GM12872 (cell line): ENCODE measurements around the gene ST3GAL4.

Experiments used
- TF ChIP-seq, protein P1 (sequence below): IDR thresholded peaks from 3 replicates; pipeline ENCODE4 v1.5.1; 2011; ENCODE audit warnings: low read depth, mild to moderate bottlenecking, low read length, moderate library complexity; ENCODE audit not compliant: insufficient read depth

Gene ST3GAL4

DNA sequence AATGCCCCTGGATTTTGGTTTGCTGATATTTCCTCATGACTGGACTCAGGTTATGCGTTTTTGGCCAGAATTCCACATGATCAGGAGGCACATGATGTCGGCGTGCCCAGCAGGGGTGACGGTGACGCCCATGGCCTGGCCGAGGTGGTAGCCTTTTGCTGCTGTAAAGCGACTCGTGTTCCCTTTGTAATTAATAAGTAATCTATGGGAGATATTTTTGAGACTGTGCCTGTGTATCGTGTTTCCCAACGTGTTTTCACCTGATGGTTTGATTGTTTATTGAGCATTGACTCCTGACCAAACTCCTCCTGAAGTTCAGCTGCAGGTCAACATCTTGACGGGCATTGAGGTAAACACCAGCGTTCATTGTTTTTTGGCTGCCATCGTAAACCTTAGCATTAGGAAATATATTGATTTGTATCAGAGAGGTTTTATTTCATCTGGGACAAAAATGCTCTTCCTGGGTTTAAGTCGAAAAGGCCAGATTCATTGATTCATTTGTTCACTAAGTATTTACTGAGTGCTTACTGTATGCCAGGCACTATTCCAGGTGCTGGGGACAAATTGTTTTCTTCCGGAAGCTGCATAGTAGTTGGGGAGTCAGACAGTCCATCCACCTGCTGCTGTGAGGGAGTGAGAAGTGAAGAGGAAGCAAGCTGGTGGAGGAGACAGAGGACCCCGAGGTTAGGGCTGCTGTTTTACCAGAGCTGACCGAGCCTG is 28.0 kb upstream of the ST3GAL4 start:
- TF ChIP-seq, protein P1, sequence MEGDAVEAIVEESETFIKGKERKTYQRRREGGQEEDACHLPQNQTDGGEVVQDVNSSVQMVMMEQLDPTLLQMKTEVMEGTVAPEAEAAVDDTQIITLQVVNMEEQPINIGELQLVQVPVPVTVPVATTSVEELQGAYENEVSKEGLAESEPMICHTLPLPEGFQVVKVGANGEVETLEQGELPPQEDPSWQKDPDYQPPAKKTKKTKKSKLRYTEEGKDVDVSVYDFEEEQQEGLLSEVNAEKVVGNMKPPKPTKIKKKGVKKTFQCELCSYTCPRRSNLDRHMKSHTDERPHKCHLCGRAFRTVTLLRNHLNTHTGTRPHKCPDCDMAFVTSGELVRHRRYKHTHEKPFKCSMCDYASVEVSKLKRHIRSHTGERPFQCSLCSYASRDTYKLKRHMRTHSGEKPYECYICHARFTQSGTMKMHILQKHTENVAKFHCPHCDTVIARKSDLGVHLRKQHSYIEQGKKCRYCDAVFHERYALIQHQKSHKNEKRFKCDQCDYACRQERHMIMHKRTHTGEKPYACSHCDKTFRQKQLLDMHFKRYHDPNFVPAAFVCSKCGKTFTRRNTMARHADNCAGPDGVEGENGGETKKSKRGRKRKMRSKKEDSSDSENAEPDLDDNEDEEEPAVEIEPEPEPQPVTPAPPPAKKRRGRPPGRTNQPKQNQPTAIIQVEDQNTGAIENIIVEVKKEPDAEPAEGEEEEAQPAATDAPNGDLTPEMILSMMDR, result no peak

DNA sequence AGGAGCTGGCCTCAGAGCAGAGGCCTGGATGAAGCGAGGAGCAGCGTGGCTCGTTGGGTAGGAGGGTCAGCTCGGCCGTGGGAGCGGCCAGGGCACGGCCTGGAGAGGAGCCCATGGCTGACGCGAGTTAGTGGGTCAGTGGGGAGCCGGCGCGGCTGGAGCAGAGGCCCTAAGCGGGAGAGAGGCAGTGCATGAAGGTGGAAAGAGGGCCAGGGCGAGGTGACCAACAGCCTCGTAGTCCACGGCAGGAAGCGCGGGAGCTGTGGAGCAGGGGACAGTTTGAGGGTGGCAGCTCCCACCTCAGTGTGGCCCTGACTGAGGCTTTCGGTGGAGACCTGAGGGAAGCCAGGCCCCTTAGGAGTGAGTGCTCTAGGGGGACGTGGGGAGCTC is 27.5 kb upstream of the ST3GAL4 start:
- TF ChIP-seq, protein P1, result no peak

DNA sequence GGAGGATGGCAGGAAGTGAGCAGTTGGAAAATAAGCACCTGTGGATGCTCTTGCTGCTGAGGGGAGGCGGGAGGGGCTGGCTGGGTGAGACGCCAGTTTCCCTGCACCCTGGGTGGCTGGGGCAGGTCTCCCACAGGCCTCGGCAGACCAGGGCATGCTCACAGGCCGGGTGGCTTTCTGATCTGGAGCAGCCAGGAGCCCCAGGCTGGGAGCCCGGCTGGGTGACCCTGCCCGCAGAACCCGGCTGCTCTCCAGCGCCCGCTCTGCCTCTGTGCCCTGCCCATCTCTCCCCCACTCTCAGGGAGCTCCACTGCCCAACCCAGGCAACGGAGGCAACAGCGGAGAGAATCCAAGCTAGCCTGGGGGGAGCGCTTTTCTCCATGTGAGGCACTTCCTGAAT is 27.0 kb upstream of the ST3GAL4 start:
- TF ChIP-seq, protein P1, result no peak

DNA sequence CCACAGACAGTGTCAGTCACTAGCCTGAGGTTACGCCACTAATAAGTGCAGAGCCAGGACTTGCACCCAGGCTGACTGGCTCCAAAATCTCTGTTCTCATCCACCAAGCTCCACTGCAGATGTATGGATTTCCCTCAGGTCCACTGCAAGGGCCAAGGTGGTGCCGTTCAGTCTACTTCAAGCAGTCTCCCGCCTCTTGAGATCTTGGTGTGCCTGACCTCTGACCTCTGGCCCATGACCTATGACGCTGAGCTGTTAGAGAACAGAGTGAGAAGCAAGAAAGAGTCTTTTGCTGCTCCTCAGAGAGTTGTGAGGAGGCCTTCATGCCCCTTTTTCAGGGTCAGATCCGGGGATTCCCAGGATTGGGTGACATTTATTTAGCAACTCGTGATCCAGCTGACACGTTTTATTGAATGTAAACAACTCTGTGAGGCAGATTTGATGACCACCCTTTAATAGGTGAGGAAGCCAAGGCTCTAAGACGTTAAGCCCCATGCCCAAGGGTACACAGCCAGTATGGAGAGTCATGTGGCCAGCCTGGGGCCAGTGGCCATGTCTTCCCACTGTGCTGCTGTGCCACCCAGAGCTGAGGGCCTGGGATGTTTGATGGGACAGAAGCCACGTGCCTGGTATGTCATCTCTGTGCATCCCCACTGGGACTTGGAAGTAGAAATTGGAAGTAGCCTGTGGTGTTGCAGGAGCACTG is 26.4 kb upstream of the ST3GAL4 start:
- TF ChIP-seq, protein P1, result no peak

DNA sequence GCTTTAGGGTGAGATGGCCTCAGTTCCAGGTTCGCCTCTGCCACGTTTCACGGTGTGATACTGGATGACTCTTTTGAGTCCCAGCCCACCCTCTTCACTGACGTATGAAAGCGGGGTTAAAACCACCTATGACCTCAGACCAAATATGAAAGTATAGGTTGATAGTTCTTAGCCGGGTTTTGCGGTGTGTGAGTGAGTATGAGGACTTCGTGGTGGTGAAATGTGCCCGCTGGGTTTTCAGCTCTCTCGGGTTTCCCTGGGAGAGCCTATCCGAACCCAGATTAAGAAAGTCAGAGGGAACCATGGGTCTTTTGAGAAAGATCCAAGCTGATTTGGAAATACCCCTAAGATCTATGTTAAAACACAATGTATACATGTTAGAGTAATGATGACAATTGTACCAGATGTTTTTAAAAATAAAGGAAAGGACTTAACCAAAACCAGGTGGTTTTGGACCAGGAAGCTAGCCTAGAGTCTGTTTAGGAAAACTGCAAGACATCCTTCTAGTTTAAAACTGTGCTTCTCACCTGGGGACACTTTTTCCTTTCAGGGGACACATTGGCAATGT is 25.8 kb upstream of the ST3GAL4 start:
- TF ChIP-seq, protein P1, result no peak

DNA sequence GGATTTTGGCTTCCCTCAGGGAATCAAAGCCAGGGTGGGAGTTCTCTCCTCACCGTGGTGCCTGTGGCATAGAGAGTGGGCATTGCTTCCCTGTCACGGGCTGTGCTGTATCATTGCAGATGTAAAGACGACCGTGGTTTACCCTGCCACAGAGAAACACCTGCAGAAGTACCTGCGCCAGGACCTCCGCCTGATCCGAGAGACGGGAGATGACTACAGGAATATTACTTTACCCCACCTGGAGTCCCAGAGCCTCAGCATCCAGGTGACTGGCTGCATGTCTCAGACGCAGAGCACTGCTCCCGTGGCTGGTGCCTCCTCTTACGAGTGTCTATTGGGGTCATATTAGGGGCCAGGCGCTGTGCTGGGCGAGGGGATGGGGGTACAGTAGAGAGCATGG is 24.2 kb upstream of the ST3GAL4 start:
- TF ChIP-seq, protein P1, result no peak

DNA sequence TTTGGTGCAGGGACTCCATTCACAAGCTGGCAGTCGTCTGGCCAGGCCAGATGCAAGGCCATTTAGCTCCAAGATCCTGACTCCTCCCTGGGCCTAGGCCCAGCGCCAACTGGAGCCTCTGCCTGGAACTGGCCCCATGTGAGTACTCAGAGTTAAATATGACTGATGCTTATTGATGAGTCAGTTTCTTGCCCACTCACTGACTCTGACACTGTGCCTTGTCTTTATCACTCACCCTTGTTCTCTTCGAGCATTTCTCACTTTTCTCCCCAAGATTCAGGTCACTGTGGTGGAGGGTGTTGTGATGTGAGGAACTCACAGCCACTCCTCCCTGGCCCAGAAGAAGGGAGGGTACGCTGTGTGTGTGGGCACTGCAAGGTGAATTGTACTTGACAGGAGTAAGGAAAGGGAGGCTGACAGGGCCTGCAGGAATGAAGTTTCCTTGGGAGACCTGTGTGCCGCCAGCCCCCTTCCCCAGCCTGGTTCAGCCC is 23.2 kb upstream of the ST3GAL4 start:
- TF ChIP-seq, protein P1, result no peak
